ENCODE results near the gene RIOK3.

DNA sequence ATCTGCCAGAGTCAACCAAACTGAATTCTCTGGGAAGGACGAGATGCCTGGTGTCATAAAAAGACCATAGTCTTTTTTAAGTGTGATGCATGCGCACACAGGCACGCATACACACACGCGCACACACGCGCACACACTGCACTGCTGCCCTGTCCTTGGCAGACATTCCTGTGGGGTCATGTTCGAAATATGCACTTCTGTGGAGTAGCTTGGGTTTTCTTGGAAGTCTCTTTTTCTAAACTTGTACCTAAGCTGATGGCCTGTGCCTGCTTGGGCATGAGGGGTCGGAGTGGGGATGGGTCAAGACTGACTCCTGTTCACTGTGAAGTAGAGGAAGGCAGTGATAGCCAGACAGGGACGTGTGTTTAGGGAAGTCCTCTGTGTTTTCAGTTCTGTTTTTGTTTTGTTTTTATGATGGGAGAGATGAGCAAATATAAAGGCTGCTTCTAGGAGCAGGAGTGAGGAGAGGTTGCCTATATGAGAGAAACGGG is 46.2 kb downstream of the RIOK3 start:
- TF ChIP-seq, protein P1, sequence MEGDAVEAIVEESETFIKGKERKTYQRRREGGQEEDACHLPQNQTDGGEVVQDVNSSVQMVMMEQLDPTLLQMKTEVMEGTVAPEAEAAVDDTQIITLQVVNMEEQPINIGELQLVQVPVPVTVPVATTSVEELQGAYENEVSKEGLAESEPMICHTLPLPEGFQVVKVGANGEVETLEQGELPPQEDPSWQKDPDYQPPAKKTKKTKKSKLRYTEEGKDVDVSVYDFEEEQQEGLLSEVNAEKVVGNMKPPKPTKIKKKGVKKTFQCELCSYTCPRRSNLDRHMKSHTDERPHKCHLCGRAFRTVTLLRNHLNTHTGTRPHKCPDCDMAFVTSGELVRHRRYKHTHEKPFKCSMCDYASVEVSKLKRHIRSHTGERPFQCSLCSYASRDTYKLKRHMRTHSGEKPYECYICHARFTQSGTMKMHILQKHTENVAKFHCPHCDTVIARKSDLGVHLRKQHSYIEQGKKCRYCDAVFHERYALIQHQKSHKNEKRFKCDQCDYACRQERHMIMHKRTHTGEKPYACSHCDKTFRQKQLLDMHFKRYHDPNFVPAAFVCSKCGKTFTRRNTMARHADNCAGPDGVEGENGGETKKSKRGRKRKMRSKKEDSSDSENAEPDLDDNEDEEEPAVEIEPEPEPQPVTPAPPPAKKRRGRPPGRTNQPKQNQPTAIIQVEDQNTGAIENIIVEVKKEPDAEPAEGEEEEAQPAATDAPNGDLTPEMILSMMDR (conservative IDR thresholded peaks at IDR 0.05; ENCODE audit: low read depth, low read length), result no peak
- no peak for TF ChIP-seq EZH2 (IDR thresholded peaks at IDR 0.05; ENCODE audit: borderline replicate concordance, low read depth, low read length, poor library complexity, severe bottlenecking)

All from A673 (cell line).